Raji (cell line): Measurements from ENCODE around the gene RNGTT.

Source experiments
- POLR2A ChIP-seq: IDR thresholded peaks from 2 replicates; pipeline ENCODE4 v1.6.1; 2011; ENCODE audit warnings: low read depth, low read length, control low read depth; ENCODE audit not compliant: insufficient read depth

RNGTT gene

DNA sequence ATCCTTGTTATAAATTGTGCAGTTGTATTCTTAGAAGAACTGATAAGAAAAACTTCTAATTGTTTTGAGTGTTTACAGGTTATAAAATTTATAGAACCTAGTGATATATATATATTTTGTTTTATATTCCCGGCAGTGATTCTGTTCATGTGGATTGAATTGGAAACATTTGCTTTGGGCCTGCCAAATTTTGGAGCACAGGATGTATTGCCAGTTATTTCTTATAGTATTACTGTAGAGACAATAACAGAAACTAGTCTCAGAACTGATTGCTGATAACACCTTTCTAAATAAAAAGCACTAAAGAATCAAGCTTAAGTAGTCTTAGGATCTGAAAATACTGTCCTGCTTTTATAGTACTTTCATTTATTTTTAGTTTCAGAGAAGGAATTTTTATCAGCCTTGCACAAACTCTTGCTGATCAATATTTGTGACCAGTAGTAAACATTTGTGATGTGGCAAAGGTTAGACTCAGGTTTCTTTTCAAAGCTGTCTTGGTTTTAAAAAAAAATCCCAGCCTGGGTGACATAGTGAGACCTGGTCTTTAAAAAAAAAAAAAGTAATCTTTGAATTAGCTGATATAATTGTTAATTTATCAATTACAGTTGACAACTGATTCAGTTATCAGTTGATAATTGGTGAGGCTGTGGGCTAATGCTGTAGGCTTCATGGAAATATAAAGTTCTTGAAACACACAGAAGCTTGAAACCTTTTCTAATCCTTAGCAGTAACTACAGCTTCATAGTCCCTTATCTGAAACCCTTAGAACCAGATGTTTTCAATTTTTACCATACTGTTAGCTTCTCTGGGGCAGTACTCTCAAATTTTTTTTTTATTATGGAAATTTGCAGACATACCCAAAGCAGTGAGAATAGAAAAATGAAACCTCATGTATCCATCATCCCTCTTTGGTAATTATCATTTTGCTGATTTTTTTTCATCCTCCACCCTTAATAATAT, 42.4 kb downstream of the RNGTT start:
- no peak for TF ChIP-seq POLR2A

DNA sequence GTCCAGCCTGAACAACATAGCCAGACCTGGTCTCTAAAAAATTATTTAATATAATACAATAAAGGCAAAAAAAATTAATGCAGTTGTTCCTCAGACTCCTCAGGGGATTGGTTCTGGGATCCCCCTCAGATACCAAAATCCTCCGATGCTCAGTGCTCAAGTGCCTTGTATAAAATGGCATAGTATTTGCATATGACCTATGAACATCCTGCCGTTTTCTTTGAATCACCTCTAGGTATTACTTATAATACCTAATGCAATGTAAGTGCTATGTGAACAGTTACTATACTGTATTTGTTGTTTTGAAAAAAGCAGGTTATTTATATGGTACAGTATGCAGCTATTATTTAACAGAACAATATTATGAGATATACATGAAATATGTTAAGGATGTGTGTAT, 43.3 kb downstream of the RNGTT start:
- no peak for TF ChIP-seq POLR2A

DNA sequence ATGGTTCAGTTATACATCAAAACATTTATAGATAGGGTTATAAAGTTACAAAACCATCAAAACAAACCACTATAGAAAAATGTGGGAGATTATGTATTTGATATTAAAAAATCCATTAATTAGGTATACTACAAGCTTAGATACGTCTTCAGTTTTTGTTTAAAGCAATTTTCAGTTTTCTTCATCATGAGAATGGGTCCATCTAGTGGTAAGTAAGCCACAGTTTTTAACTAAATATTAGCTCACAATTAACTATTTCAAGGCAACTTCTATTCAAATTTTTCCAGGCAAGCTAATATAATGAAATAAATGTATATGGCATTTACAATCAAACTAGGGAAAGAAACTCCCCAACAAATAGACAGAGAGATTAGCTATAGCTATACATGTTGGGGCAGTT, 44.4 kb downstream of the RNGTT start:
- no peak for TF ChIP-seq POLR2A

DNA sequence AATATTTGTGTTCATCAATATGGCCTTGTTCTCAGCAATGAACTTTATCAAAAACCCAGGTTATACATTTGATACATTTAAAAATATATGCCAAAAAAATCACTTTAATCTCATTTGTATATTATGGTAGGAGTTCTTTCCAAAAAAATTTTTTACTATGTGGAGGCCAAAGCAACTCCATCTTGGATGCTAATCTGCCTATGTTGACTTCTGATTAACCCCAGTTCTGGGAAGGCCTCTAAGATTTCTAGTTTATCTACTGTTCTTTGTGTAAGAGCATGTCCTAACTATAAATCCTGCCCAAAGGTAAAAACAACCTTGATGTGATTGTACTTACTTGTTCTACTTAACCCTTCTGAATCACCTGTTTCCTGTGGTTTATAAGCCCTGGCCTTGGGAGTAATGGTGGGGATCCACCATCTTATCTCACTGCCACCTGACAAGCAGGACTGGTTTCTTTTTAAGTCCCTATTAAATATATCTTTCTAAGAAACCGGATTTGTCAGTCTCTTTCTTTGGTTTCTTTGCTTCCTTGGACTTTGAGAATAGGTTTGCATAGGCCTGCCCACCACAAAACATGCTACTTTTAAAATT, 46.7 kb downstream of the RNGTT start:
- TF ChIP-seq POLR2A = no peak

DNA sequence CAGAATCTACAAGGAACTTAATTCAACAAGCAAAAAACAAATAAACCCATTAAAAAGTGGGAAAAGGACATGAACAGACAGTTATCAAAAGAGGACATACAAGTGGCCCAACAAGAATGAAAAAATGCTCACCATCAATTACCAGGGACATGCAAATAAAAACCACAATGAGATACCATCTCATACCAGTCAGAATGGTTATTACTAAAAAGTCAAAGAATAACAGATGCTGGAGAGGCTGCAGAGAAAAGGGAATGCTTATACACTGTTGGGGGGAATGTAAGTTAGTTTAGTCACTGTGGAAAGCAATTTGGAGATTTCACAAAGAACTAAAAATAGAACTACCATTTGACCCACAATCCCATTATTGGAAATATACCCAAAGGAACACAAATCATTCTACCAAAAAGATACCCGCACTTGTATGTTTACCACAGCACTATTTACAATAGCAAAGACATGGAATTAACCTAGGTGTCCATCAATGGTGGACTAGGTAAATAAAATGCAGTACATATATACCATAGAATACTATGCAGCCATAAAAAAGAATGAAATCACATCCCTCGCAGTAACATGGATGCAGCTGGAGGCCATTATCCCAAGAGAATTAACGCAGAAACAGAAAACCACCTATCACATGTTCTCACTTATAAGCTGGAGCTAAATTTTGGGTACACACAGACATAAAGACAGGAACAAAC, 48.4 kb downstream of the RNGTT start:
- TF ChIP-seq POLR2A = no peak

DNA sequence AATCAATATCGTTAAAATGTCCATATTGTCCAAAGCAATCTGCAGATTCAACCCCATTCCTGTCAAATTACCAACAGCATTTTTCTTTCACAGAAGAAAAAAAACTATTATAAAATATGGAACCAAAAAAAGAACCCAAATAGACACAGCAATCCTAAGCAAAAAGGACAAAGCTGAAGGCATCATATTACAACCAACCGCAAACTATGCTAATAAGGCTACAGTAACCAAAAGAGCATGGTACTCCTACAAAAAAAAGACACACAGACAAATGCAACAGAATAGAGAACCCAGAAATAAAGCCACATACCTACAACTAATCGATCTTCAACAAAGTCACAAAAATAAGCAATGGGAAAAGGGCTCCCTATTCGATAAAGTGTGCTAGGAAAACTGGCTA, 49.2 kb downstream of the RNGTT start:
- no peak for TF ChIP-seq POLR2A

DNA sequence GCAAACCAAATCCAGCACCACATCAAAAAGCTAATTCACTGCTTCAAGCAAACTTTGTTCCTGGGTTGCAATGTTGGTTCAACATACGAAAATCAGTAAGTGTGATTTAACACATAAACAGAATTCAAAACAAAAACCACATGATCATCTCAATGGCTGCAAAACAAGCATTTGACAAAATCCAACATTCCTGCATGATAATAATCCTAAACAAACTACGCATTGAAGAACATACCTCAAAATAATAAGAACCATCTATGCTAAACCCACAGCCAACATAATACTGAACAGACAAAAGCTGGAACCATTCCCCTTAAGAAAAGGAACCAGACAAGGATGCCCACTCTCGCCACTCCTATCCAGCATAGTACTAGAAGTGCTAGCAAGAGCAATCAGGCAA, 49.9 kb downstream of the RNGTT start:
- no peak for TF ChIP-seq POLR2A

DNA sequence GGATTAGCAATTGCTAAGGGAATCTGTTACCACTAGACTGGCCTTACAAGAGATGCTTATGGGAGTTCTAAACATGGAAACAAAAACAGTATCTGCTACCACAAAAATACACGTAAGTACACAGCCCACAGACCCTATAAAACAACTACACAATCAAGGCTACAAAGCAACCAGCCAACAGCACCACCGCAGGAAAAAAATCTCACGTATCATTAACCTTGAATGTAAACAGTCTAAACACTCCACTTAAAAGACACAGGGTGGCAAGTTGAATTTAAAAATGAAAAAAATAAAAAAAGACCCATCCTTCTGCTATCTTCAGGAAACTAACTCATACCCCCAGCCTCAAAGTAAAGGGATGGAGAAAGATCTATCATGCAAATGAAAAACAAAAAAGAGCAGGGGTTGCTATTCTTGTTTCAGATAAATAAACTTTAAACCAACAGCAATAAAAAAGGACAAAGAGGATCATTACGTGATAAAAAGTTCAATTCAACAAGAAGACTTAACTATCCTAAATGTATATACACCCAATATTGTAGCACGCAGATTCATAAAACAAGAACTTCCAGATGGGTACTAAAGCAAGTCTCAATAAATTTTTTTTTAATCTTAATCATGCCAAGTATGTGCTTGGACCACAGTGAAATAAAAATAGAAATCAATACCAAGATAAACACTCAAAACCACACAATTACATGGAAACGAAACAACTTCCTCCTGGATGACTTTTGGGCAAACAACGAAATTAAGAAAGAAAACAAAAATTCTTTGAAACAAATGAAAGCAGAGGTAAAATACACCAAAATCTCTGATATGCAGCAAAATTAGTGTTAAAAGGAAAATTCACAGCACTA, 52.3 kb downstream of the RNGTT start:
- no peak for TF ChIP-seq POLR2A

DNA sequence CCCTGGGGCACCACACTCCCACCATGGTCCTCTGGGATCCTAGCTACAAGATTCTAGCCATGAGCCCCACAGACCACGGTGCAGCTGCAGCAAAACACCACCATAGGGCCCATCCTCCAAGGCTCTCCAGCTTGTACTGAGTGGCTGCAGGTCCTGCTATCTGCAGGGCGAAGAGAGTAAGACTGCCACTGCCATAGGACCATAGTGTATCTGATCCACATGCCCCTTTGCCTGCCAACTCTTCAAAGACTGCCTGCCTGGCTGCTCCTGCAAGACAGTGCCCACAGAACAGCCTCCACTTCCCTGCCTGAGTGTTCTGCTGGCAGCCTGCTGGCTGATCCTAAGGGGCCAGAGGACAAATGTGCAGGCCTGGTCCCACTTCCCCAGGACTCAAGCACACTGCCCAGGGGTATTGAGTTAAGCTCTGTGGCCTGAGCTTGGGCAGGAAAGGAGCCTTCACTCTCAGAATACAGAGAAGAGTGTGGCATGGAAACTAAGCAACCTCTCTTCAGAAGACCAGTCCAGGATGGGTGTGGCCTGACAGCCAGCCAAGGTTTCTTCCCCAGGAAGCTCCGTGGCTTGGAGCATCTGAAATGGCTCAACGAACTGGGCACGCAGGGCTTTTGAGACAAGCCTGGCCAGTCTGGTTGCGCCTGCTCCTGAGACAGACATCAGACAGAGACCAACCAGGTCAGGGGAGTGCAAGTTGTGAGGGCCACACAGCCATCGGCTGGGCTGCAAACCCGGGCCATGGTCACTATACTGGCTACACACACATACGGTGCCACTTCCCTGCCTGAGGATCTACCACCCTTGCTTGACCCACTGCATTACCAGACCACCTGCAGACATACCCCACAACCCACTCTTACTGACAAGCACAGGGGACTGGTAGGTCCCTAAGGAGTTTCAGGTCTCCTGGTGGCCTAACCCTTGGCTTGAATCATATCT, 54.5 kb downstream of the RNGTT start:
- no peak for TF ChIP-seq POLR2A

DNA sequence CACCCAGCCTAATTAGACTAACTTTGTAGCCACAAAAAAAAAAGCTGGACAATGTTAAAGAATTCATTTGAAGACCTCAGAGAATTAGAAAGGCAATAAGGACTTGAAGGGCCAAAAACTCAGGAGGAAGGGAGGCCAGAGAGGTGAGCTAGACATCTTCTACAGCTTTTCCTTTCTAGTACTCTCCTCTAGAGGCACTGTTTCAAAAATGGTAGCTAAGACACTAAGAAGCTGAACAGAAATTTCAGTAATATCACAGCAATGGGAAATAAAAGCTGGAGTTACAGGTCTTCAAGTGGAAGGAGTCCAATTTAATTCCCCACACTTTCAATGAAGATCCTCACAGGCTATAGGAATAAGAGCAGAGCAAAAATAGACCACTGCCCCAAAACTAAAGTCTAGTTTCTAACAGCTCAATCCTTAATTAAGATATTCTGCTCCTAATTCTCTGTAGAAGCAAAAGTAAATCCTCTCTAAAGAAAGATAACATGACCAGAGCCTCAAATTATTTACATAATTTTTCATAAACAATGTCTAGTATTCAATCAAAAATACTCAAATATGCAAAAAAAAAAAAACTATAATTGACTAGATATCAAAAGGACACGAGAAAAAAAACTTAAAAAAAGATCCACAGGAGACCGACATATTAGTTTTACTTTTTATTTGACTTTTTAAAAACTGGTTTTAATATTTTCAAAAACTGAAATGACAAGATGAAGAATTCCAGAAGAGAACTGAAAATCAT, 63.7 kb downstream of the RNGTT start:
- TF ChIP-seq POLR2A = no peak

DNA sequence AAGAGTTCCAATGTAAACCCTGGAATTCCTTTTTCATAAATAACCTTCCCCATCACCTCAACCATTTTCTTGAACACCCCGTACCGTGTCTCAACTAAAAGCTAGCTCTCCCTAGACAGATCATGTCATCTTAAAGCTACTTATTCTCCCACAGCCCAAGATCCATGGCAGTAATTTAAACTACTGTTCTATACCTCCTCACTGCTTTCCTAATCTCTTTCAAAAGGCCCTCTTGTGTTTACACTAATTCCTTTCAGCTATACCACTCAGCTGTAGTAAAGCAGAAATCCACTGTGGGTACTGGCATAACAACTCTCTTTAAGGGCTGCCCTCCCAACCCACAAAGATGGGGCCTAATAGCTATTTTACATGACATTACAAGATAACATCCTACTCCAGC, 67.5 kb downstream of the RNGTT start:
- TF ChIP-seq POLR2A = no peak

DNA sequence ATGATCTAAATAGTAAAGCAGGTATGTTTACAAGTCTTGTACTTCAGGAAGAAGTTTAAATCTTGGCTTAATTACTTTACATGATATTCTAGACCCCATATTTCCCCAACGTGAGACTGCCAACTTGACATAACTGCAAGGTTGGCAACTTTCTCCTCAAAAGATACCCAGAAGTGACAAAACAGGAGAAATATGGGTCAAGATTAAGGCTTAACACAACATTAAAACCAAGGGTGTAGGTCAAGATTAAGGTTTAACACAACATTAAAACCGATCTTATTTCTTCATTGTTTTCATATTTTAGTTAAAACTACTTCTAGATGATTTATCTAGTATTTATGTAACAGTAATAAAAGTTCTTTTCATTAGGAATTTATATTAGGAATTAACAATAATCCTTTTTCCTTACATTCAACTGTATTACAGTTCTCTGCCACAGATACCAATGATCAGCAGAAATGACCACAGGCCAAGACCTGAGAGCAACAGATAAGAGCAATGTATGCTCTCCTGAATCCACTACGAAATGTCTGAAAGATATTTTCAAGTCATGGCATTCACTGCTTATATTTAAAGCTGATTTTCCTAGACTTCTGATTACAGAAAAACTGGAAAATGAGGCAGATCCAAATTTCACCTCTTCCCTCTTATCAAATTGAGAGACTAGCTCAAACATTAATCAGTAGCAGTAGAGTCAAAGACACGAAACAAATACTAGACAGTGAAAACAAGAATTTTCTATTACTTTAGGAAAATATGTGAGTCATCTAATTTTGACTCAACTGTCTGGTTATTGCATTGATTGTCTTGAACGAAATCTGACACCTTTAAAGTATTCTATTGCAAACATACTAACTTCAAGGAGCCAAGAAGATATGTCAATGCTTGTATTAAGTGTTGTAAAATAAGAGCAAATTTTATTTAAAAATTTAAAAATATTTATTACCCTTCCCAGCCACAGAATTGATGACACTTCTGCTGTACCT, 72.3 kb downstream of the RNGTT start:
- no peak for TF ChIP-seq POLR2A
